ENCODE data around the gene SCRT2. TPM values are rescaled to one million over a fixed set of nuclear protein-coding genes. Genes with fewer than 3 reads are reported as not detected.
"Not testable (repeated sequence)": the region's sequence is repeated elsewhere in the genome, so short reads cannot be mapped to it uniquely, and the experiment has no call there.

Gene SCRT2
- total RNA-seq, 1 donor from 2014 or later = not detected

- no peak for DNase-seq (ENCODE audit: low read depth)
- no peaks in the 10 kb centered on the region for H3K36me3 ChIP-seq (ENCODE audit: control insufficient read depth, insufficient read depth, low read length)
- H3K4me3 ChIP-seq (ENCODE audit: low read depth, low read length) = no peak overlapping the region
- no peaks in the 10 kb centered on the region for H3K27me3 ChIP-seq (ENCODE audit: control insufficient read depth, insufficient read depth, low read length)
- TF ChIP-seq, protein P1, sequence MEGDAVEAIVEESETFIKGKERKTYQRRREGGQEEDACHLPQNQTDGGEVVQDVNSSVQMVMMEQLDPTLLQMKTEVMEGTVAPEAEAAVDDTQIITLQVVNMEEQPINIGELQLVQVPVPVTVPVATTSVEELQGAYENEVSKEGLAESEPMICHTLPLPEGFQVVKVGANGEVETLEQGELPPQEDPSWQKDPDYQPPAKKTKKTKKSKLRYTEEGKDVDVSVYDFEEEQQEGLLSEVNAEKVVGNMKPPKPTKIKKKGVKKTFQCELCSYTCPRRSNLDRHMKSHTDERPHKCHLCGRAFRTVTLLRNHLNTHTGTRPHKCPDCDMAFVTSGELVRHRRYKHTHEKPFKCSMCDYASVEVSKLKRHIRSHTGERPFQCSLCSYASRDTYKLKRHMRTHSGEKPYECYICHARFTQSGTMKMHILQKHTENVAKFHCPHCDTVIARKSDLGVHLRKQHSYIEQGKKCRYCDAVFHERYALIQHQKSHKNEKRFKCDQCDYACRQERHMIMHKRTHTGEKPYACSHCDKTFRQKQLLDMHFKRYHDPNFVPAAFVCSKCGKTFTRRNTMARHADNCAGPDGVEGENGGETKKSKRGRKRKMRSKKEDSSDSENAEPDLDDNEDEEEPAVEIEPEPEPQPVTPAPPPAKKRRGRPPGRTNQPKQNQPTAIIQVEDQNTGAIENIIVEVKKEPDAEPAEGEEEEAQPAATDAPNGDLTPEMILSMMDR (IDR thresholded peaks at IDR 0.05; ENCODE audit: insufficient read depth, low read length, severe bottlenecking) = no peak
- FAIRE-seq = no peak
Measured at GRCh38 chr20:699342-699741, 23.7 kb upstream of the SCRT2 start.

DNA sequence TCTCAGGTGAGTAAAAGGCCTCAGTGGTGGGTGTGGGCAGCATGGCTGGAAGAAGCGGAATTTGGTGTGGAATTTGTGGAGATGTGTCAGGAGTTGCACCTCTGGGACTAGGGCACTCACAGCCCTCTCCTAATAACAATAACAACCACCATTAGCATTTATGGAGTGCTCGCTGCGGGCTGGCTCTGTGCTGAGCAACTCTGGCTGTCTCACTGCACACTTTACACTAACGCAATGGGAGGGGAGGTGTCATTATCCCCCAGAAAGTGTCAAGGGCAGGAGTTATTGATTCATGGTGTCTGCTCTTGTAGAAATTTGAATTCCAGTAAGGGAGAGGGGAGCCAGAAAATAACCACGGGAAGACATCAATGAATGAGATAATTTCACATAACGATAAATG lies 22.7 kb upstream of the SCRT2 start:
- Histone ChIP-seq H3K27me3 (ENCODE audit: control insufficient read depth, insufficient read depth, low read length) (no peaks in the 10 kb centered on the region), H3K4me3 (ENCODE audit: low read depth, low read length) (no peak overlapping the region), H3K36me3 (ENCODE audit: control insufficient read depth, insufficient read depth, low read length) (no peaks in the 10 kb centered on the region)
- TF ChIP-seq, protein P1 (IDR thresholded peaks at IDR 0.05; ENCODE audit: insufficient read depth, low read length, severe bottlenecking) = no peak
- peak; percentile 18 for FAIRE-seq
- DNase-seq (ENCODE audit: low read depth) = no peak

GRCh38 chr20:697826-698225 lies 22.2 kb upstream of the SCRT2 start:
- FAIRE-seq (no peak), DNase-seq (ENCODE audit: low read depth) (no peak)
- H3K27me3 ChIP-seq (ENCODE audit: control insufficient read depth, insufficient read depth, low read length) = no peaks in the 10 kb centered on the region
- TF ChIP-seq, protein P1 (IDR thresholded peaks at IDR 0.05; ENCODE audit: insufficient read depth, low read length, severe bottlenecking) = no peak
- H3K4me3 ChIP-seq (ENCODE audit: low read depth, low read length) = no peak overlapping the region
- H3K36me3 ChIP-seq (ENCODE audit: control insufficient read depth, insufficient read depth, low read length) = no peaks in the 10 kb centered on the region

DNA sequence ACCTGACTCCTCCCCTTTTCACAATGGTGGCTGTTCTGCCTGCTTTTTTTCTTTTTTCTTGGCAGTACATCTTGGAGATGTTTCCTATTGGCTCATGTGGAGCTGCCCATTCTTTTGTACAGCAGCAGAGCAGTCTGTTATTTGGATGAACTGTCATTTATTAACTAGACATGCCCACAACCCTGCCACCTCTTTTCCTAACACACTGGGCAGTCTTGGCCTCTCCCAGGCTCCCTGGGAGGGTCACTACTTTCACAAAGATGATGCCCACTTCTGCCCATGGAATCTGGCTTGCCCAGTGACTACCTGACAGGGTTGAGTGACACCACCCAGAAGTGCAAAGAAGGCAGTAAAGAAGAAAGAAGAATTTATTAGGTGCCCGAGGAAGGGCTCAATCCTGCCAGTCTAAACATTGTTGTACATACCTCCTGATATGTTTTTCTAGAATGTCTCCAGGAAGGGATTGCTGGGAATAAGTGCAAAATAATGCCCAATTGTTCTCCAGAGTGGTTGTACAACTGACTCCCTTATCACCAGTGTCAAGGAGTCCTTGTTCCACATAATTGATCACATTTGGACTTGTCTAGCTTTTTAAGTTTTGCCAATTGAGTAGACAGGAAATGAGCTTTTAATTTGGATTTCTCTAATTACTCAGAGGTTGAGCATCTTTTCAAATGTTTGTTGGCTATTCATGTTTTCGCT lies 19.7 kb upstream of the SCRT2 start:
- no peaks in the 10 kb centered on the region for H3K36me3 ChIP-seq (ENCODE audit: control insufficient read depth, insufficient read depth, low read length)
- TF ChIP-seq, protein P1 (IDR thresholded peaks at IDR 0.05; ENCODE audit: insufficient read depth, low read length, severe bottlenecking) = no peak
- no peak overlapping the region for H3K4me3 ChIP-seq (ENCODE audit: low read depth, low read length)
- DNase-seq (ENCODE audit: low read depth) = no peak
- FAIRE-seq = no peak
- no peaks in the 10 kb centered on the region for H3K27me3 ChIP-seq (ENCODE audit: control insufficient read depth, insufficient read depth, low read length)

DNA sequence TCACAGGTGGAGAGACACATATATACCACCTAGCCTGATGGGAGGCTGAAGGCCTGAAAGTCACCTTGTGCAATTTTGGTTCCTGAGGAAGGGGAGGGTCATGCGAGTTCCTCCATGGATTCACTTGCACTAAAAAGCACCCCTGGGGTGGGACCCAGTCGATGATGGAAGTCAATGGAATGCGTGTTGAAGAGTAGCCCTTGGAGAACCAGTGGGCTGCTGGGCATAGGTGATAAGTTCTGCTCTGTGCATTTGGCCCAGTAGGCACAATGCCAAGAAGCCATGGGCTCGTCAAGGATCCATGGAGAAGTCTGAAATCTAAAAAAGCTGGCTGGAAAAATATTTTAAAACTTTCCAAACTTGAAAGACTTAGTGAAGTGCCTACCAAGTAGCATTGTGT lies 18.9 kb upstream of the SCRT2 start:
- FAIRE-seq (no peak), DNase-seq (ENCODE audit: low read depth) (no peak)
- Histone ChIP-seq H3K4me3 (ENCODE audit: low read depth, low read length) (no peak overlapping the region), H3K36me3 (ENCODE audit: control insufficient read depth, insufficient read depth, low read length) (no peaks in the 10 kb centered on the region), H3K27me3 (ENCODE audit: control insufficient read depth, insufficient read depth, low read length) (no peaks in the 10 kb centered on the region)
- TF ChIP-seq, protein P1 (IDR thresholded peaks at IDR 0.05; ENCODE audit: insufficient read depth, low read length, severe bottlenecking) = no peak

GRCh38 chr20:693786-694185 lies 18.2 kb upstream of the SCRT2 start:
- not testable (repeated sequence) for H3K4me3 ChIP-seq (ENCODE audit: low read depth, low read length); DNase-seq (ENCODE audit: low read depth); H3K36me3 ChIP-seq (ENCODE audit: control insufficient read depth, insufficient read depth, low read length); H3K27me3 ChIP-seq (ENCODE audit: control insufficient read depth, insufficient read depth, low read length); FAIRE-seq
